ENCODE results near the gene RAD51AP2.

GRCh38 chr2:17538022-17538843 is 20.0 kb upstream of the RAD51AP2 start:
- TF ChIP-seq CTCF (conservative IDR thresholded peaks at IDR 0.05; ENCODE audit: low read depth, low read length) = no peak
- no peak for TF ChIP-seq EZH2 (IDR thresholded peaks at IDR 0.05; ENCODE audit: low read length, unreplicated experiment)

All from PC-3 (cell line).